CD4-positive, CD25-positive, alpha-beta regulatory T cell (primary cell): Measurements from ENCODE around the gene CASP2. TPM values are rescaled to one million over a fixed set of nuclear protein-coding genes. Genes with fewer than 3 reads are reported as not detected.
A peak's percentile ranks its signal among the peaks of the same experiment; 100 is the strongest.

ENCODE experiments used
- ATAC-seq, 2 donors: fragments of 150-1000 bp; cut with Tn5 transposase; one replicate each; pipeline ENCODE4 v1.10.0; 2021; ENCODE audit warnings: low read depth in 2 of 2, moderate number of reproducible peaks in 2 of 2, moderate library complexity in 1 of 2
- DNase-seq, 3 donors: peaks; one replicate each; pipeline versions ENCODE4 v3.0.0 to v3.0.0-alpha.2; 2012 to 2022; ENCODE audit warnings: mixed read lengths in 1 of 3
- H3K27ac ChIP-seq: one replicate; pipeline ENCODE4 v1.7.0; 2013; ENCODE audit warnings: mild to moderate bottlenecking, low read length; ENCODE audit not compliant: insufficient read depth, poor library complexity, severe bottlenecking
- H3K27me3 ChIP-seq: one replicate; pipeline ENCODE4 v1.7.0; 2013; ENCODE audit warnings: low read length; ENCODE audit not compliant: control insufficient read depth, insufficient read depth
- H3K36me3 ChIP-seq: one replicate; pipeline ENCODE4 v1.7.0; 2013; ENCODE audit warnings: mild to moderate bottlenecking, low read length, moderate library complexity; ENCODE audit not compliant: control insufficient read depth, insufficient read depth
- H3K4me1 ChIP-seq: 2 replicates; pipeline ENCODE4 v1.7.0; 2013; ENCODE audit warnings: mild to moderate bottlenecking, low read length; ENCODE audit not compliant: insufficient read depth, control insufficient read depth, poor library complexity, severe bottlenecking
- H3K4me3 ChIP-seq: one replicate; pipeline ENCODE4 v1.7.0; 2013; ENCODE audit warnings: low read depth, mild to moderate bottlenecking, low read length, moderate library complexity
- H3K9me3 ChIP-seq, 2 experiments: 1 replicate in 1 of 2; 2 replicates in 1 of 2; pipeline ENCODE4 v1.7.0; 2013; ENCODE audit warnings: low read length in 2 of 2, mild to moderate bottlenecking in 1 of 2, moderate library complexity in 1 of 2; ENCODE audit not compliant: control insufficient read depth in 2 of 2
- H3K27ac Mint-ChIP-seq, 3 donors: one replicate each; pipeline ENCODE4 v1.8.0; 2020 to 2022; ENCODE audit warnings: mild to moderate bottlenecking in 3 of 3, mixed read lengths in 3 of 3, moderate library complexity in 2 of 3
- H3K27me3 Mint-ChIP-seq: one replicate; pipeline ENCODE4 v1.8.0; 2022; ENCODE audit warnings: mild to moderate bottlenecking, mixed read lengths
- H3K36me3 Mint-ChIP-seq: one replicate; pipeline ENCODE4 v1.8.0; 2020; ENCODE audit warnings: mixed read lengths
- H3K4me1 Mint-ChIP-seq, 4 donors: one replicate each; pipeline ENCODE4 v1.8.0; 2020 to 2022; ENCODE audit warnings: mixed read lengths in 4 of 4, mild to moderate bottlenecking in 1 of 4
- H3K4me3 Mint-ChIP-seq, 4 donors: one replicate each; pipeline ENCODE4 v1.8.0; 2020 to 2022; ENCODE audit warnings: mild to moderate bottlenecking in 4 of 4, mixed read lengths in 4 of 4, moderate library complexity in 3 of 4
- H3K9me3 Mint-ChIP-seq, 7 donors: one replicate each; pipeline ENCODE4 v1.8.0; 2020 to 2022; ENCODE audit warnings: mixed read lengths in 7 of 7, mild to moderate bottlenecking in 3 of 7, moderate library complexity in 2 of 7
- polyA plus RNA-seq, 4 donors: library from polyadenylated mRNA; unstranded; fragments of 300-500 nt; fragmentation: Illumina TruSeq; gene quantifications; one replicate each; pipeline ENCODE4 v1.2.3, GENCODE V29; 2021
- total RNA-seq: library from RNA; stranded (reverse); gene quantifications from one replicate; pipeline ENCODE4 v1.2.3, GENCODE V29; 2022

Gene CASP2
- total and polyA plus RNA-seq, 5 donors from 2014 or later: 20.5 to 61.4 (median 24.5) TPM

GRCh38 chr7:143322760-143323633 lies 34.8 kb downstream of the CASP2 start:
- no peaks in the 10 kb centered on the region for H3K27me3 ChIP-seq
- no peak overlapping the region for H3K4me3 ChIP-seq
- Mint-ChIP-seq H3K27ac (no peak overlapping the region), H3K9me3 (peaks cover 0 to 2% (median 0%) of the 10 kb centered on the region in 7 donors), H3K4me1 (peaks cover 12 to 31% (median 23%) of the 10 kb centered on the region in 4 donors), H3K36me3 (no peaks in the 10 kb centered on the region), H3K4me3 (no peak overlapping the region), H3K27me3 (peaks cover 6% of the 10 kb centered on the region)
- DNase-seq (no peak), ATAC-seq (no peak)
- H3K9me3 ChIP-seq: no peaks in the 10 kb centered on the region
- peaks cover 15% of the 10 kb centered on the region for H3K4me1 ChIP-seq
- H3K36me3 ChIP-seq: no peaks in the 10 kb centered on the region
- H3K27ac ChIP-seq: no peak overlapping the region

DNA sequence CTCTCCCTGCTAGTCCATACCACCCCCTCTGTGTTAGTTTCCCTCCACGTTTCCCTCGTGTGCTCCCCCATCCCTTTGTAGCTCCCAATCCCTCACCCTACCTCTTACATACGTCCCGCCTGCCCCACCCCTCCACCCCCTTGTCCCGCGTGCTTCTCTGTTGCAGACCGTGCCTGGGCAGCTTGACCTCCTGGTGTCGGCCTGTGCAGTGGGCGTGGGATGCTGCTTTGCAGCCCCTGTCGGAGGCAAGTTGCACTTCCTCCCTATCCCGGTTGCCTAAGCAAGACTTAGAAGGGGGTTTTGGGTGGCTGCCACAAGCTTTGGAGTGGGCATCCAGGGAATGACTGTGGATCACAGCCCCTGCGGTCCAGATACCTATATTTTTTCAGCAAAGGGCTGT lies 35.5 kb downstream of the CASP2 start:
- H3K9me3 Mint-ChIP-seq: peaks cover 0 to 2% (median 0%) of the 10 kb centered on the region in 7 donors

DNA sequence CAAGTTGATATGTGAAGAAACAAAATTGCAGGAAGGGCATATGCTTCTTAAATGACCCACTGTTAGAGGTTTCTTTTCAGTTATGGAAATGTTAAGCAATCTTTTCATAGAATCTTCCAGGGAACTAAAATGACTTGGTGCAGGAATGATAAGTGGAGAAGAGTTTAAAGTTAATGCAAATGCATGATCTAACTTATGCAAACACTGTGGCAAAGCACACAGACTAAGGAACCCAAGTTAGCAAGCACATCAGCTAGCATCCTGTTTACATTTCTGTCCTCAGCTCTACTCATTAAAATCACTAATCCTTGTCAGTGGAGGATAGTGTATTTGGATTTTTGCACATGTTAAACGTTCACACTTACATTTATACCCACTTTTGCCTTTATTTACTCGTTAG lies 37.1 kb downstream of the CASP2 start:
- Mint-ChIP-seq H3K27me3 (peaks cover 7% of the 10 kb centered on the region), H3K27ac (peak overlapping the region; percentile 67 to 92 (median 69)), H3K9me3 (peaks cover 0 to 2% (median 0%) of the 10 kb centered on the region in 7 donors), H3K36me3 (no peaks in the 10 kb centered on the region), H3K4me1 (peaks cover 12 to 31% (median 21%) of the 10 kb centered on the region in 4 donors), H3K4me3 (peak overlapping the region in 3 of 4 donors; percentile 36 to 49 (median 39))
- Histone ChIP-seq H3K4me3 (peak overlapping the region; percentile 22), H3K4me1 (peaks cover 15% of the 10 kb centered on the region), H3K9me3 (no peaks in the 10 kb centered on the region), H3K27me3 (no peaks in the 10 kb centered on the region), H3K36me3 (no peaks in the 10 kb centered on the region), H3K27ac (peak overlapping the region; percentile 34)
- ATAC-seq (peak; percentile 69 to 77), DNase-seq (peak in 1 of 3 donors; percentile 54)

More for the DNA sequence above, 35.5 kb downstream of the CASP2 start:
- H3K4me1 Mint-ChIP-seq: peaks cover 12 to 31% (median 24%) of the 10 kb centered on the region in 4 donors
- Histone ChIP-seq H3K27ac (no peak overlapping the region), H3K27me3 (no peaks in the 10 kb centered on the region), H3K9me3 (no peaks in the 10 kb centered on the region), H3K4me1 (peaks cover 15% of the 10 kb centered on the region), H3K36me3 (no peaks in the 10 kb centered on the region), H3K4me3 (no peak overlapping the region)
- ATAC-seq (no peak), DNase-seq (no peak)
- H3K27ac Mint-ChIP-seq: no peak overlapping the region
- no peak overlapping the region for H3K4me3 Mint-ChIP-seq
- peaks cover 6% of the 10 kb centered on the region for H3K27me3 Mint-ChIP-seq
- no peaks in the 10 kb centered on the region for H3K36me3 Mint-ChIP-seq

DNA sequence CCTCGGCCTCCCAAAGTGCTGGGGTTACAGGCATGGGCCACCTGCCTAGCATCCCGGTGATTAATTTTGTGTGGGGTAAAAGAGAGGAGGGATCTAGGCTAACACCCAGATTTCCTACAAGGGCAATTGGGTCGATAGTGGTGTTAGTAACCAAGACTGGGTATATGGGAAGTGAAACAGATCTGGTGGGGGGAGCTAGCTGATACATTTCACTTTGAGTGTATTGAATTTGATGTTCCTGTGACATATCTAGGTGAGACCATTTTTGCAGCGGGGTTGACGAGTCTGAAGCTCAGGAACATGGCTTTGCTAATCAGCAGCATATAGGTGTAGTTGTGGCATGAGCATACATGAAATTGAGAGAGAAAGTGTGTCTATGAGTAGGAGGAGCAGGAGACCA lies 39.8 kb downstream of the CASP2 start:
- no peak overlapping the region for H3K27ac ChIP-seq
- ATAC-seq: no peak

DNA sequence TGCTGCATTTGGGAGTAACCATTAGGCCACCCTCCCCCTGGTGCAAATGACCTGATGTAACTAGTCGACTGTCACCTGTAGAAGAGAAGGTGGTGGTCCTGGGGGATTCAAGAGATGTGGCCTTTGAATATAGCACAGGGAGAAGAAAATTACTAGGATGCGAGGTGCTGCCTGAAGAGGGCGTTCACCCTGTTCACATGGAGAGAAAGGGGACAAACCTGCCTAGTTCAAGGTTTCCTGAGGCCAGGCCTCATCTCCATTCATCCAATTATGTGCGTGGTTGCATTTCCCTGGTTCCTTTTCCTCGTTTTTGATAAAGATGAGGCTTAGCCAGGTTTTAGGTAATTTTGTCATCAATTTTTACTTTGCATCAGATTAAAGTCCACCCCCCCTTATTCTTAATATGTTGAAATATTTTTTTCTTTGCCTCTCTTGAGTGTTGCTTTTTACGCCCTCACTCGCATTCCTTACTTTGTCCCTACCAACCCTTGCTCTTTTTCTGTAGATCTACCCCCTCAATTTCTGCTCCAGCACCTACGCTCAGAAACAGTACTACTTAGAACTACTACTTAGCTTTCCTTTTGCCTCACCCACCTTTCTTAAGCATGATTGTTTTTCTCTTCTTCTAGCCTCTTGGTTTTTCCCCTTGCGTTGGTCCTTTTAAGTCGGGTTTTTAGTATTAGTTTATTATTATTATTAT lies 41.5 kb downstream of the CASP2 start:
- Histone ChIP-seq H3K4me3 (no peak overlapping the region), H3K9me3 (no peaks in the 10 kb centered on the region), H3K27me3 (peaks cover 2% of the 10 kb centered on the region), H3K4me1 (peaks cover 11% of the 10 kb centered on the region), H3K36me3 (no peaks in the 10 kb centered on the region), H3K27ac (no peak overlapping the region)
- Mint-ChIP-seq H3K4me3 (no peak overlapping the region), H3K9me3 (peaks cover 0 to 2% (median 0%) of the 10 kb centered on the region in 7 donors), H3K4me1 (peaks cover 12 to 19% (median 16%) of the 10 kb centered on the region in 4 donors), H3K27ac (no peak overlapping the region), H3K36me3 (no peaks in the 10 kb centered on the region), H3K27me3 (peaks cover 30% of the 10 kb centered on the region)
- DNase-seq (no peak), ATAC-seq (no peak)

More for the DNA sequence above, 39.8 kb downstream of the CASP2 start:
- no peaks in the 10 kb centered on the region for H3K9me3 ChIP-seq
- H3K36me3 ChIP-seq: no peaks in the 10 kb centered on the region
- DNase-seq: no peak
- Mint-ChIP-seq H3K36me3 (no peaks in the 10 kb centered on the region), H3K4me3 (no peak overlapping the region), H3K9me3 (peaks cover 0 to 2% (median 0%) of the 10 kb centered on the region in 7 donors), H3K27ac (no peak overlapping the region), H3K4me1 (peaks cover 12 to 31% (median 21%) of the 10 kb centered on the region in 4 donors), H3K27me3 (peaks cover 23% of the 10 kb centered on the region)
- no peak overlapping the region for H3K4me3 ChIP-seq
- H3K4me1 ChIP-seq: peaks cover 15% of the 10 kb centered on the region
- H3K27me3 ChIP-seq: no peaks in the 10 kb centered on the region

DNA sequence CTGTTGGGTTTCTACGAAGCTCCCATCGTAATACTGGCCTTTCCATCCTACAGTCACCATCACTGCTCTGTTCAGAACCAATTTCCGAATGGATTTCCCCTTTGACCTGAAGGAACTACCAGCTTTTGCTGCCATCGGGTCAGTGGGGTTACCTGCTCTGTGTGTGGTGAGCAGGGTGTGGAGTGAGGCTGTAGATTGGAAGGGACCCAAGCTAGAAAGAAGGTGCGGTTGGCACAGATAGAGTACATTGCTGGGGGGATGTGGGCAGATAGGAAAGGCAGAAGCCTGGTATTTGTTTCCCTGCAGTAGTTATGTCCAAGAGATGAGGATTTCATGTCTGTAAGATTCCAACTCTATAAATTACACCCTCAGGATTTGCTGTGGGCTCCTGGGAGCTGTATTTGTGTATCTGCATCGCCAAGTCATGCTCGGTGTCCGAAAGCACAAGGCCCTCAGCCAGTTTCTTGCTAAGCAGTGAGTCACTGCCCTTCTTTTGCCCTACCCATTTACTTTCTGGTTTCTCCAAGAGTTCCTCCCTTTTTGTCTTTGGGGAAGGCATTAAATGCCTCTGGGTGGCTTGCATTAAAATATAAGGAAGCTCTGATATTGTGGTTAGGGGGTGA lies 43.1 kb downstream of the CASP2 start:
- no peaks in the 10 kb centered on the region for H3K9me3 ChIP-seq
- ATAC-seq (no peak), DNase-seq (no peak)
- peaks cover 41% of the 10 kb centered on the region for H3K27me3 Mint-ChIP-seq
- peaks cover 2% of the 10 kb centered on the region for H3K27me3 ChIP-seq
- no peak overlapping the region for H3K4me3 Mint-ChIP-seq
- no peak overlapping the region for H3K27ac ChIP-seq
- no peak overlapping the region for H3K27ac Mint-ChIP-seq
- H3K36me3 ChIP-seq: no peaks in the 10 kb centered on the region
- peaks cover 0 to 3% (median 2%) of the 10 kb centered on the region in 4 donors for H3K4me1 Mint-ChIP-seq
- H3K4me3 ChIP-seq: no peak overlapping the region
- H3K9me3 Mint-ChIP-seq: peaks cover 0 to 2% (median 0%) of the 10 kb centered on the region in 7 donors
- no peaks in the 10 kb centered on the region for H3K4me1 ChIP-seq
- H3K36me3 Mint-ChIP-seq: no peaks in the 10 kb centered on the region

DNA sequence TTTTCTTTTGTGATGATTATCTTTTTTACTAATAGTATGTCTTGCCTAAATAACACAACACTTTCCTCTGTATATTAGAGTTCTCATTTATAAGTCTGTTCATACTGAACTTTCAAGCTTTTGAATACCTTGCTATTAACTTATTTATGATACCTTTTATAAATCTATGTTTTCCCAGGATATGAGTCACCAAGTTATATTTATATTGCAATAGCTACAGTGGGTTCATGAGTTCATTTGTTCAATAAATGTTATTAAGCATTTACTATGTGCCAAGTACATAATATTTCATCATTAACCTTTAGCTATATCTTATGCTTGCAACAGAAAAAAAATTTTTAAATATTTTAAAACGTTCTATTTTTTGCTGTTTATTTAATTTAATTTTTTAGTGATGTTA lies 46.1 kb downstream of the CASP2 start:
- H3K4me1 ChIP-seq: peaks cover 3% of the 10 kb centered on the region
- H3K9me3 ChIP-seq: no peaks in the 10 kb centered on the region
- ATAC-seq (no peak), DNase-seq (no peak)
- no peak overlapping the region for H3K27ac Mint-ChIP-seq
- H3K27me3 ChIP-seq: peaks cover 16% of the 10 kb centered on the region
- no peak overlapping the region for H3K4me3 ChIP-seq
- no peaks in the 10 kb centered on the region for H3K36me3 Mint-ChIP-seq
- H3K4me1 Mint-ChIP-seq: peaks cover 0 to 4% (median 0%) of the 10 kb centered on the region in 4 donors
- H3K4me3 Mint-ChIP-seq: no peak overlapping the region
- H3K36me3 ChIP-seq: no peaks in the 10 kb centered on the region
- H3K27ac ChIP-seq: no peak overlapping the region
- H3K27me3 Mint-ChIP-seq: peaks cover 57% of the 10 kb centered on the region
- H3K9me3 Mint-ChIP-seq: no peaks in the 10 kb centered on the region
